Esophagus squamous epithelium (tissue), 4 donors: Measurements from ENCODE around the gene RMND5B.

ENCODE experiments used
- POLR2A ChIP-seq, 4 donors: fragments of 450-650 bp; IDR thresholded peaks; one replicate each; pipeline ENCODE4 v1.6.1; 2017; ENCODE audit warnings: antibody characterized with exemption in 4 of 4, mild to moderate bottlenecking in 4 of 4, moderate library complexity in 3 of 4
- TF ChIP-seq, protein P1 (sequence below), 6 experiments: fragments of 450-650 bp in 4 of 6; fragments of 200-600 bp in 2 of 6; sonication (generic) in 2 of 6; IDR thresholded peaks; one replicate each; pipeline ENCODE4 v1.5.1; 2016 to 2019; ENCODE audit warnings: antibody characterized with exemption in 6 of 6, mild to moderate bottlenecking in 4 of 6, moderate library complexity in 4 of 6

GRCh38 chr5:178106556-178107239, 24.1 kb upstream of the RMND5B start:
- TF ChIP-seq, protein P1, sequence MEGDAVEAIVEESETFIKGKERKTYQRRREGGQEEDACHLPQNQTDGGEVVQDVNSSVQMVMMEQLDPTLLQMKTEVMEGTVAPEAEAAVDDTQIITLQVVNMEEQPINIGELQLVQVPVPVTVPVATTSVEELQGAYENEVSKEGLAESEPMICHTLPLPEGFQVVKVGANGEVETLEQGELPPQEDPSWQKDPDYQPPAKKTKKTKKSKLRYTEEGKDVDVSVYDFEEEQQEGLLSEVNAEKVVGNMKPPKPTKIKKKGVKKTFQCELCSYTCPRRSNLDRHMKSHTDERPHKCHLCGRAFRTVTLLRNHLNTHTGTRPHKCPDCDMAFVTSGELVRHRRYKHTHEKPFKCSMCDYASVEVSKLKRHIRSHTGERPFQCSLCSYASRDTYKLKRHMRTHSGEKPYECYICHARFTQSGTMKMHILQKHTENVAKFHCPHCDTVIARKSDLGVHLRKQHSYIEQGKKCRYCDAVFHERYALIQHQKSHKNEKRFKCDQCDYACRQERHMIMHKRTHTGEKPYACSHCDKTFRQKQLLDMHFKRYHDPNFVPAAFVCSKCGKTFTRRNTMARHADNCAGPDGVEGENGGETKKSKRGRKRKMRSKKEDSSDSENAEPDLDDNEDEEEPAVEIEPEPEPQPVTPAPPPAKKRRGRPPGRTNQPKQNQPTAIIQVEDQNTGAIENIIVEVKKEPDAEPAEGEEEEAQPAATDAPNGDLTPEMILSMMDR (IDR thresholded peaks at IDR 0.05) = no peak
- no peak for TF ChIP-seq POLR2A (IDR thresholded peaks at IDR 0.05)
